ENCODE results near the gene ASGR2.

The ASGR2 gene

DNA sequence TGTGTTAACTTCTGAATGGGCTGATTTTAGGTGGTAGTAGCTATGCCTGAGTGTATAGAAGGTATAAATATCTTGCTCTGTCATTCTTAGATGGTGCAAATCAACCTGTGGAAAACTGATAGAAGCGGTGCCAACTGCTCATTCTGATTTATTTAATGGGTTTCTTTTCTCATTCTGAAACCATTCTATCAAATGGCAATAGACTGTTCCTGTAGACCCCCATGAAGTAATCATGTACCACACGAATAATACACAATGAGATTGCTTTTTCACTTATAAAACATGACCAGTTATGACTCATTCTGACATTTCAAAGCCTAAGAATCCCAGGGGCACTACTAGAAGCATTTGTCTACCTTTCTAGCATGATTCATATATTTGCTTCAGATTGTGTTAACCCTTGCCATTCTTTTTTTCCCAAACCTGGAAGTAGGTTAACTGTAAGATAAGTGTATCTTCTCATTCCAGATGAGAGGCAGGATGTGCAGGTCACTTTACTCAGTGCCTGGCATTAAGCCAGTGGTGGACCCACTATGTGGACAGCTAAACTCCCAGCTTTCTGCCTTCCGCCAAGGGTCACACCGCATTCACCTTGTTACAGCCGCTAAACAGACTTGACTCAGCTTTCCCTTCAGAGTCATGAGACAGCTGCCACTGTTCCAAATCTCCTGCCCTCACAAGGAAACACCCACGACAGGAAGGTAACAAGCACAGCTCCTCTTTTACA lies 54.3 kb downstream of the ASGR2 start:
- no peak for DNase-seq (ENCODE audit: low read depth)

DNA sequence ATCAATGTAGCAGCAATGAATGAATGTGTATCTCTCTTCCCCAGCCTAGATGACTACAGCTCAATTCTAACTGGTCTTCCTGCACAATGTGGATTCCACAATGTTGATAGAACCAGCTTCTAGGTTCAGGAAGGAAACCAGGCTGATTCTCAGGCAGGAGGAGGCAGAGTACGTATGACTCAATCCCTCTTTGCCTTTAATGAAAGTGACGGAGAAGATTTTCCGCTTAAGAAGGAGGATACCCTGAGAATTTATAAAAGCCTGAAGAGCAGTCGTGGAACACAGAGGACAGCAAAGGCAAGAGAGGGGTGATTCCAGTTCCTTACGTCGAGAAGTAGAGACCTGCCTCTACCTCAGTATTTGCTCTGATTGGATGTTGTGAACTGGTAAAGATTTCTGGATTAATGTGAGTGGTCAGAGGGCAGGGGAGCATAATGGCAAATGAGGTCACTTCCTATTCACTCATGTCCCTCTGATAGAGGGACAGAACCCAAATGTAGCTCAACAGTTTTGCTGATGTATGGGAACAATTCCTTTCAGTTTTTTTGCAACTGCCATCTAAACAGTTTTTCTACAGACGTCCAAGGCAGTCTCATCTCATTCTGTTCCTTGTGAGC lies 55.7 kb downstream of the ASGR2 start:
- DNase-seq (ENCODE audit: low read depth), result no peak

DNA sequence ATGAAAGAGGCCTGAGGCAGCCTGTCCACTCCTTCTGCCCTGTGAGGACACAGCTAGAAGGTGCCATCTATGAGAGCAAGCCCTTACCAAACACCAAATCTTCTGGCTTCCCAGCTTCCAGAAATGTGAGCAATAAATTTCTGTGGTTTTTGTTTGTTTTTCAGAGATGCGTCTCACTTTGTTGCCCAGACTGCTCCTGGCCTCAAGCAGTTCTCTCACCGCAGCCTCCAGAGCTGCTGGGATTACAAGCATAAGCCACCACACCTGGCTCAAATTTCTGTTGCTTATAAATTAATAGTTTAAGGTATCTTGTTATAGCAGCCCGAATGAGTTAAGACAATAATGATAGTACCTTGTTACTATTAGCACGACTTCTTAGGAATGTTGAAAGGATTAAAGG lies 58.2 kb downstream of the ASGR2 start:
- DNase-seq (ENCODE audit: low read depth), result no peak
